ENCODE measurements around the gene GAS2L1. TPM values are rescaled to one million over a fixed set of nuclear protein-coding genes. Genes with fewer than 3 reads are reported as not detected.

GAS2L1 gene
- polyA plus RNA-seq, 1 donor (not counting 4 experiments of a cell fraction or from before 2014, with no cell fraction given), result 11.3 TPM

DNA sequence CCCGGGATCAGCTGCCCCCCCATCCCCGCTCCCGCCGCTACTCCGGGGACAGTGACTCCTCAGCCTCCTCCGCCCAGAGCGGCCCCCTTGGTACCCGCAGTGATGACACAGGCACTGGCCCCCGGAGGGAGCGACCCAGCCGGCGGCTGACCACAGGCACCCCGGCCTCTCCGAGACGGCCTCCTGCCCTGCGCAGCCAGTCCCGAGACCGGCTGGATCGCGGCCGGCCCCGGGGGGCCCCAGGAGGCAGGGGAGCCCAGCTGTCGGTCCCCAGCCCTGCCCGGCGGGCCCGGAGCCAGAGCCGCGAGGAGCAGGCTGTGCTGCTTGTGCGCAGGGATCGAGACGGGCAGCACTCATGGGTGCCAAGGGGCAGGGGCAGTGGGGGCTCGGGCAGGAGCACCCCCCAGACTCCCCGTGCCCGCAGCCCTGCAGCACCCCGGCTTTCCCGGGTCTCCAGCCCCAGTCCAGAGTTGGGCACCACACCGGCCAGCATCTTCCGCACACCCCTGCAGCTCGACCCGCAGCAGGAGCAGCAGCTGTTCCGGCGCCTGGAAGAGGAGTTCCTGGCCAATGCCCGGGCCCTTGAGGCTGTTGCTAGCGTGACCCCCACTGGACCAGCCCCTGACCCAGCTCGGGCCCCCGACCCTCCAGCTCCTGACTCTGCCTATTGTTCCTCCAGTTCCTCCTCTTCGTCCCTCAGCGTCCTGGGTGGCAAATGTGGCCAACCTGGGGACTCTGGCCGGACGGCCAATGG is 5.2 kb downstream of the GAS2L1 start:
- Histone ChIP-seq H3K9me1 (ENCODE audit: control insufficient read depth, extremely low read depth, insufficient read depth, low read length) (no peaks in the 10 kb centered on the region), H3K4me1 (ENCODE audit: control insufficient read depth, extremely low read depth, insufficient read depth, low read length) (peaks cover 45% of the 10 kb centered on the region), H3K9me3 (ENCODE audit: control insufficient read depth, low read depth, low read length) (no peaks in the 10 kb centered on the region), H2AFZ (ENCODE audit: control insufficient read depth, low read length) (no peak overlapping the region), H3K4me3 (ENCODE audit: control insufficient read depth in 2 of 3, extremely low read depth in 1 of 3, insufficient read depth in 2 of 3, low read depth in 1 of 3, low read length in 3 of 3) (no peak overlapping the region), H4K20me1 (ENCODE audit: control insufficient read depth, extremely low read depth, insufficient read depth, low read length) (peaks cover 7% of the 10 kb centered on the region), H3K36me3 (ENCODE audit: control insufficient read depth in 2 of 2, extremely low read depth in 1 of 2, insufficient read depth in 2 of 2, low read length in 2 of 2) (peaks cover 5 to 20% of the 10 kb centered on the region in 2 experiments), H3K4me2 (ENCODE audit: control insufficient read depth, extremely low read depth, insufficient read depth, low read depth, low read length) (peak overlapping the region; percentile 29), H3K27ac (ENCODE audit: control insufficient read depth, insufficient read depth, low read length) (no peak overlapping the region), H3K79me2 (ENCODE audit: control insufficient read depth, insufficient read depth, low read length) (peaks cover 24% of the 10 kb centered on the region), H3K27me3 (ENCODE audit: control insufficient read depth, extremely low read depth, insufficient read depth, low read length) (peaks cover 36% of the 10 kb centered on the region), H3K9ac (ENCODE audit: control insufficient read depth, extremely low read depth, insufficient read depth, low read length) (peak overlapping the region; percentile 47)
- FAIRE-seq, result no peak
- DNase-seq (ENCODE audit: low read depth, low spot score), result no peak
- no peak for TF ChIP-seq EZH2 (IDR thresholded peaks at IDR 0.05; ENCODE audit: low read length)
- TF ChIP-seq, protein P1, sequence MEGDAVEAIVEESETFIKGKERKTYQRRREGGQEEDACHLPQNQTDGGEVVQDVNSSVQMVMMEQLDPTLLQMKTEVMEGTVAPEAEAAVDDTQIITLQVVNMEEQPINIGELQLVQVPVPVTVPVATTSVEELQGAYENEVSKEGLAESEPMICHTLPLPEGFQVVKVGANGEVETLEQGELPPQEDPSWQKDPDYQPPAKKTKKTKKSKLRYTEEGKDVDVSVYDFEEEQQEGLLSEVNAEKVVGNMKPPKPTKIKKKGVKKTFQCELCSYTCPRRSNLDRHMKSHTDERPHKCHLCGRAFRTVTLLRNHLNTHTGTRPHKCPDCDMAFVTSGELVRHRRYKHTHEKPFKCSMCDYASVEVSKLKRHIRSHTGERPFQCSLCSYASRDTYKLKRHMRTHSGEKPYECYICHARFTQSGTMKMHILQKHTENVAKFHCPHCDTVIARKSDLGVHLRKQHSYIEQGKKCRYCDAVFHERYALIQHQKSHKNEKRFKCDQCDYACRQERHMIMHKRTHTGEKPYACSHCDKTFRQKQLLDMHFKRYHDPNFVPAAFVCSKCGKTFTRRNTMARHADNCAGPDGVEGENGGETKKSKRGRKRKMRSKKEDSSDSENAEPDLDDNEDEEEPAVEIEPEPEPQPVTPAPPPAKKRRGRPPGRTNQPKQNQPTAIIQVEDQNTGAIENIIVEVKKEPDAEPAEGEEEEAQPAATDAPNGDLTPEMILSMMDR (optimal IDR thresholded peaks at IDR 0.05 in 1 of 3, IDR thresholded peaks at IDR 0.05 in 1 of 3, conservative IDR thresholded peaks at IDR 0.05 in 1 of 3; ENCODE audit: extremely low read depth in 1 of 3, insufficient read depth in 2 of 3, low read length in 3 of 3), result no peak
- dilution Hi-C loops (cut with MboI; ENCODE audit: extremely low pct_ligation_motif_present, low sequenced_read_pairs), result no loop called here

DNA sequence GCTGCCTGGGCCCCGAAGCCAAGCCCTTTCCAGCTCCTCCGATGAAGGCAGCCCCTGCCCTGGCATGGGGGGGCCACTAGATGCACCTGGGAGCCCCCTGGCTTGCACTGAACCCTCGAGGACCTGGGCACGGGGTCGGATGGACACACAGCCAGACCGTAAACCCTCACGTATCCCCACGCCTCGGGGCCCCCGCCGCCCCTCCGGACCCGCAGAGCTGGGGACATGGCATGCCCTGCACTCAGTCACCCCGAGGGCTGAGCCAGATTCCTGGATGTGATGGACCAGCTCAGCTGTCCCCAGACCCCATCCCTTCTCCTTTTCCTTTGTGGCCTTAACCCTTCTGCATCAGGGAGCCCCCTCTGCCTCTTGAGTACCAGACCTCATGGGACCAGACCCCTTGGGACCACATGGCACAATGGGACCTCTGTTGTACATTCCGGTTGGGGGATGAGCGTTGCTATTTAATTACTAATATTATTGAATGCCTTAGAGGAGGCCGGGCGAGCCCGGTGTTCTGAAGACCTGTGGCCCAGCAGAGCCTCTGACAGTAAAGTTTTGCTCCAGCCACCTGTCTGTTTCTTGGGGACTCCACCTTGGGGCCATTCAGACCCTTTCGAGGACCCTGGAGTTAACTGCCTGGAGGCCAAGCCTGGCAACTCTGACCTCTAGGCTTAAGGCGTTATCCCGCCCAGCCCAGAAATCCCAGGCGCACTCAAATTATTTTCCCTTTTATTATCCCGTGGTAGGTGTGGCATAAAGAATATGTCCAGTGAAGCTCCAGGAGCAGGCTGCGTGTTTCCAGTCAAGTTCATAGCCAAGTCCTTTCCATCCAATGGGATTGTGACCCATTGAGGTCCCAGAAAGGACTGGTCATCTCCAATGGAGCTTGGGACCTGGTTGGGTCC is 6.0 kb downstream of the GAS2L1 start:
- H3K79me2 ChIP-seq (ENCODE audit: control insufficient read depth, insufficient read depth, low read length), result peaks cover 21% of the 10 kb centered on the region
- DNase-seq (ENCODE audit: low read depth, low spot score) (no peak), FAIRE-seq (no peak)
- H3K4me1 ChIP-seq (ENCODE audit: control insufficient read depth, extremely low read depth, insufficient read depth, low read length), result peaks cover 45% of the 10 kb centered on the region
- H3K9me1 ChIP-seq (ENCODE audit: control insufficient read depth, extremely low read depth, insufficient read depth, low read length), result no peaks in the 10 kb centered on the region
- H4K20me1 ChIP-seq (ENCODE audit: control insufficient read depth, extremely low read depth, insufficient read depth, low read length), result peaks cover 7% of the 10 kb centered on the region
- dilution Hi-C loops (cut with MboI; ENCODE audit: extremely low pct_ligation_motif_present, low sequenced_read_pairs), result no loop called here
- no peak overlapping the region for H3K4me2 ChIP-seq (ENCODE audit: control insufficient read depth, extremely low read depth, insufficient read depth, low read depth, low read length)
- H3K9me3 ChIP-seq (ENCODE audit: control insufficient read depth, low read depth, low read length), result no peaks in the 10 kb centered on the region
- no peak overlapping the region for H3K9ac ChIP-seq (ENCODE audit: control insufficient read depth, extremely low read depth, insufficient read depth, low read length)
- peaks cover 5 to 20% of the 10 kb centered on the region in 2 experiments for H3K36me3 ChIP-seq (ENCODE audit: control insufficient read depth in 2 of 2, extremely low read depth in 1 of 2, insufficient read depth in 2 of 2, low read length in 2 of 2)
- H2AFZ ChIP-seq (ENCODE audit: control insufficient read depth, low read length), result no peak overlapping the region
- no peak overlapping the region for H3K27ac ChIP-seq (ENCODE audit: control insufficient read depth, insufficient read depth, low read length)
- peaks cover 42% of the 10 kb centered on the region for H3K27me3 ChIP-seq (ENCODE audit: control insufficient read depth, extremely low read depth, insufficient read depth, low read length)
- TF ChIP-seq, protein P1 (optimal IDR thresholded peaks at IDR 0.05 in 1 of 3, IDR thresholded peaks at IDR 0.05 in 1 of 3, conservative IDR thresholded peaks at IDR 0.05 in 1 of 3; ENCODE audit: extremely low read depth in 1 of 3, insufficient read depth in 2 of 3, low read length in 3 of 3), result no peak
- TF ChIP-seq EZH2 (IDR thresholded peaks at IDR 0.05; ENCODE audit: low read length), result no peak
- H3K4me3 ChIP-seq (ENCODE audit: control insufficient read depth in 2 of 3, extremely low read depth in 1 of 3, insufficient read depth in 2 of 3, low read depth in 1 of 3, low read length in 3 of 3), result no peak overlapping the region
